ENCODE measurements around the gene LAMB3. TPM values are rescaled to one million over a fixed set of nuclear protein-coding genes. Genes with fewer than 3 reads are reported as not detected.

Gene LAMB3
- total RNA-seq, 4 donors from 2014 or later = 47.2 to 147 (median 126) TPM

DNA sequence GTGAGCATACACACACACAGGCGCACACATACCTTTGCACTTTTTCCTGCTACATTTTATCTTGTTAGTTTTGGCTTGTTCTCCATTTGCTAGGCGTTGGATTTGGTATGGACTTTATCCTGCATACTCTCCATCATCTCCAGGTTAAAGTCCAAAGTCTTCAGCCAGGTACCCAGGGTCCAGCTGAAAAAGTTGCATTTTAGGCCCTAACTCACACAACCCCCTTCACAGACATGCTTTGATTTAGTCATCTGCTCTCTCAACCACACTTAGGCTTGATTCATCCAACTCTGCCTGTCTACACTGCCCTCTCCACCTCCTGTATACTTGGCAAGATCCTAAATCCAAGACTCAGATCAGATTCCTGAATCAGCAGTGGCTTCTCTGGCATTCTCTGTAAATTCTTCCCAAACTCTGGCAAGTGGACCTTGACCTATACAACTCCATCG, 10.7 kb upstream of the LAMB3 start:
- Histone ChIP-seq H3K9me3 (no peaks in the 10 kb centered on the region), H3K4me3 (no peak overlapping the region), H3K36me3 (no peaks in the 10 kb centered on the region), H3K27ac (no peak overlapping the region), H3K4me1 (peaks cover 0 to 21% (median 2%) of the 10 kb centered on the region in 4 donors), H3K27me3 (no peaks in the 10 kb centered on the region)
- in situ Hi-C loops (cut with MboI; ENCODE audit: low pct_ligation_motif_present in 1 of 4, low pct_unique_long_range_greater_than_20kb in 1 of 4, low sequenced_read_pairs in 3 of 4) = no loop called here
- 32 to 60% methylated on average over 3 of the region's 3 CpGs for WGBS, 2 donors (ENCODE audit: low coverage in 1 of 2)
- intact Hi-C loops (cut with DNase I; ENCODE audit: low total_unique reads) = no loop called here
- DNase-seq = no peak
- TF ChIP-seq EP300 (IDR thresholded peaks at IDR 0.05; ENCODE audit: low read depth) = no peak
- no peak for TF ChIP-seq POLR2A (IDR thresholded peaks at IDR 0.05)
- TF ChIP-seq, protein P1, sequence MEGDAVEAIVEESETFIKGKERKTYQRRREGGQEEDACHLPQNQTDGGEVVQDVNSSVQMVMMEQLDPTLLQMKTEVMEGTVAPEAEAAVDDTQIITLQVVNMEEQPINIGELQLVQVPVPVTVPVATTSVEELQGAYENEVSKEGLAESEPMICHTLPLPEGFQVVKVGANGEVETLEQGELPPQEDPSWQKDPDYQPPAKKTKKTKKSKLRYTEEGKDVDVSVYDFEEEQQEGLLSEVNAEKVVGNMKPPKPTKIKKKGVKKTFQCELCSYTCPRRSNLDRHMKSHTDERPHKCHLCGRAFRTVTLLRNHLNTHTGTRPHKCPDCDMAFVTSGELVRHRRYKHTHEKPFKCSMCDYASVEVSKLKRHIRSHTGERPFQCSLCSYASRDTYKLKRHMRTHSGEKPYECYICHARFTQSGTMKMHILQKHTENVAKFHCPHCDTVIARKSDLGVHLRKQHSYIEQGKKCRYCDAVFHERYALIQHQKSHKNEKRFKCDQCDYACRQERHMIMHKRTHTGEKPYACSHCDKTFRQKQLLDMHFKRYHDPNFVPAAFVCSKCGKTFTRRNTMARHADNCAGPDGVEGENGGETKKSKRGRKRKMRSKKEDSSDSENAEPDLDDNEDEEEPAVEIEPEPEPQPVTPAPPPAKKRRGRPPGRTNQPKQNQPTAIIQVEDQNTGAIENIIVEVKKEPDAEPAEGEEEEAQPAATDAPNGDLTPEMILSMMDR (IDR thresholded peaks at IDR 0.05) = no peak
- no peak for TF ChIP-seq POLR2AphosphoS5 (IDR thresholded peaks at IDR 0.05)

DNA sequence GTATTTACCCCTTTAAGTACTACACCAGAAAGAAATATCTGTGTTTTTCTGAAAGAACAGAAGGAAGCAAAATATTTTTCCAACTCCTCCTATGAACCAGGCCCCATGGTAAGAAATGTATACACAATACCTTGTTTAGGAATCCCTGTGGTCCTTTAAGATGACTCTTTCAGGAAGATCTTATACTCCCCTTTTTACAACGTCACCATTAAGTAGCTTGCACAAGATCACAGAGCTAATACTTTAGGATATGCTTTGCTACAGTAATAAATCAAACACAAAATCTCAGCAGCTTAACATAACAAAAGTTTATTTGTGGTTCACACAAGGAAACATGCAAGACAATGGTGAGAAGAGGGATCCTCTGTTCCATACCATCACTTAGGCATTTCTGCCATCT, 8.8 kb upstream of the LAMB3 start:
- in situ Hi-C loops (cut with MboI; ENCODE audit: low pct_ligation_motif_present in 1 of 4, low pct_unique_long_range_greater_than_20kb in 1 of 4, low sequenced_read_pairs in 3 of 4) = no loop called here
- no peak for DNase-seq
- no peaks in the 10 kb centered on the region for H3K9me3 ChIP-seq
- intact Hi-C loops (cut with DNase I; ENCODE audit: low total_unique reads) = no loop called here
- WGBS, 2 donors (ENCODE audit: low coverage in 1 of 2) = 55 to 75% methylated on average over 1 of the region's 1 CpG
- no peaks in the 10 kb centered on the region for H3K27me3 ChIP-seq
- no peak overlapping the region for H3K27ac ChIP-seq
- H3K4me3 ChIP-seq = no peak overlapping the region
- H3K4me1 ChIP-seq = peaks cover 0 to 21% (median 2%) of the 10 kb centered on the region in 4 donors
- no peaks in the 10 kb centered on the region for H3K36me3 ChIP-seq
- TF ChIP-seq POLR2A (IDR thresholded peaks at IDR 0.05) (no peak), EP300 (IDR thresholded peaks at IDR 0.05; ENCODE audit: low read depth) (no peak), POLR2AphosphoS5 (IDR thresholded peaks at IDR 0.05) (no peak)
- TF ChIP-seq, protein P1 (IDR thresholded peaks at IDR 0.05) = no peak

GRCh38 chr1:209659909-209660308, 7.7 kb upstream of the LAMB3 start:
- TF ChIP-seq EP300 (IDR thresholded peaks at IDR 0.05; ENCODE audit: low read depth) (no peak), POLR2AphosphoS5 (IDR thresholded peaks at IDR 0.05) (no peak), POLR2A (IDR thresholded peaks at IDR 0.05) (no peak)
- TF ChIP-seq, protein P1 (IDR thresholded peaks at IDR 0.05) = no peak
- Histone ChIP-seq H3K36me3 (no peaks in the 10 kb centered on the region), H3K9me3 (no peaks in the 10 kb centered on the region), H3K27ac (no peak overlapping the region), H3K4me1 (peaks cover 0 to 21% (median 2%) of the 10 kb centered on the region in 4 donors), H3K27me3 (no peaks in the 10 kb centered on the region), H3K4me3 (no peak overlapping the region)
- DNase-seq = no peak
- intact Hi-C loops (cut with DNase I; ENCODE audit: low total_unique reads) = no loop called here
- 35 to 49% methylated on average over 2 to 5 of the region's 5 CpGs for whole genome bisulfite sequencing, 2 donors (ENCODE audit: low coverage in 1 of 2)
- in situ Hi-C loops (cut with MboI; ENCODE audit: low pct_ligation_motif_present in 1 of 4, low pct_unique_long_range_greater_than_20kb in 1 of 4, low sequenced_read_pairs in 3 of 4) = no loop called here

- in situ Hi-C loops (cut with MboI; ENCODE audit: low pct_ligation_motif_present in 1 of 4, low pct_unique_long_range_greater_than_20kb in 1 of 4, low sequenced_read_pairs in 3 of 4) = no loop called here
- 66 to 90% methylated on average over 5 of the region's 5 CpGs for WGBS, 2 donors (ENCODE audit: low coverage in 1 of 2)
Measured at GRCh38 chr1:209657918-209658317, 5.7 kb upstream of the LAMB3 start.

More at GRCh38 chr1:209657918-209658317, 5.7 kb upstream of the LAMB3 start:
- H3K27me3 ChIP-seq = no peaks in the 10 kb centered on the region
- no peak for DNase-seq
- peaks cover 6 to 40% (median 12%) of the 10 kb centered on the region in 4 donors for H3K4me1 ChIP-seq
- no peaks in the 10 kb centered on the region for H3K9me3 ChIP-seq
- TF ChIP-seq, protein P1 (IDR thresholded peaks at IDR 0.05) = no peak
- no peak for TF ChIP-seq POLR2A (IDR thresholded peaks at IDR 0.05)
- TF ChIP-seq EP300 (IDR thresholded peaks at IDR 0.05; ENCODE audit: low read depth) = no peak
- no peak for TF ChIP-seq POLR2AphosphoS5 (IDR thresholded peaks at IDR 0.05)
- no peaks in the 10 kb centered on the region for H3K36me3 ChIP-seq
- H3K27ac ChIP-seq = no peak overlapping the region
- intact Hi-C loops (cut with DNase I; ENCODE audit: low total_unique reads) = loop anchor here (1.0 kb wide), 1 partner anchor 120 kb away; no protein-coding TSS in a partner anchor
- H3K4me3 ChIP-seq = no peak overlapping the region

Measured in transverse colon (tissue), 4 donors.